NCI-H69 (cell line): ENCODE measurements around the gene EEF1G.
"Not testable (repeated sequence)": the region's sequence is repeated elsewhere in the genome, so short reads cannot be mapped to it uniquely, and the experiment has no call there.

Experiments used
- DNase-seq: peaks from one replicate; lab custom pipeline; 2025; lab: John Stamatoyannopoulos, UW

Gene EEF1G

GRCh38 chr11:62577046-62577714 is 3.5 kb upstream of the EEF1G start:
- no peak for DNase-seq

GRCh38 chr11:62575837-62576236 is 2.1 kb upstream of the EEF1G start:
- no peak for DNase-seq

- DNase-seq: peak; percentile 48
Observed at GRCh38 chr11:62575156-62575555, 1.5 kb upstream of the EEF1G start.

GRCh38 chr11:62574363-62575071 is 826 bp upstream of the EEF1G start:
- DNase-seq: peak; percentile 75

- DNase-seq: peak; percentile 51
Observed at GRCh38 chr11:62573006-62573591, 592 bp downstream of the EEF1G start.

GRCh38 chr11:62572431-62572830 is 1.3 kb downstream of the EEF1G start:
- no peak for DNase-seq

- DNase-seq: not testable (repeated sequence)
Observed at GRCh38 chr11:62571493-62571892, 2.2 kb downstream of the EEF1G start.

GRCh38 chr11:62570903-62571302 is 2.8 kb downstream of the EEF1G start:
- not testable (repeated sequence) for DNase-seq

GRCh38 chr11:62569611-62570010 is 4.1 kb downstream of the EEF1G start:
- DNase-seq: no peak

- DNase-seq: no peak
Observed at GRCh38 chr11:62567018-62567633, 6.6 kb downstream of the EEF1G start.

- no peak for DNase-seq
Observed at GRCh38 chr11:62566247-62566646, 7.4 kb downstream of the EEF1G start.

GRCh38 chr11:62565100-62565802 is 8.4 kb downstream of the EEF1G start:
- DNase-seq: no peak

GRCh38 chr11:62561677-62562230 is 11.9 kb downstream of the EEF1G start:
- DNase-seq: not testable (repeated sequence)

GRCh38 chr11:62560566-62561103 is 13.1 kb downstream of the EEF1G start:
- DNase-seq: peak; percentile 76

GRCh38 chr11:62559626-62560025 is 14.1 kb downstream of the EEF1G start:
- DNase-seq: peak; percentile 58

GRCh38 chr11:62559204-62559603 is 14.5 kb downstream of the EEF1G start:
- DNase-seq: no peak

GRCh38 chr11:62558669-62559068 is 15.0 kb downstream of the EEF1G start:
- no peak for DNase-seq

- DNase-seq: peak; percentile 39
Observed at GRCh38 chr11:62556875-62557631, 16.6 kb downstream of the EEF1G start.

- DNase-seq: peak; percentile 60
Observed at GRCh38 chr11:62556108-62556874, 17.4 kb downstream of the EEF1G start.
